Smooth muscle cell (in vitro differentiated cells): ENCODE results near the gene FGF18. TPM values are rescaled to one million over a fixed set of nuclear protein-coding genes. Genes with fewer than 3 reads are reported as not detected.

Experiments used
- DNase-seq: peaks from one replicate; lab custom pipeline; 2025; ENCODE audit not compliant: unreplicated experiment; lab: John Stamatoyannopoulos, UW
- H2AFZ ChIP-seq: fragments of 200-600 bp; sonication (generic); 2 replicates; pipeline ENCODE4 v1.6.0; 2016; ENCODE audit warnings: antibody characterized with exemption, low read depth, mild to moderate bottlenecking
- H3F3A ChIP-seq: fragments of 200-600 bp; sonication (generic); 2 replicates; pipeline ENCODE4 v1.6.0; 2017; ENCODE audit warnings: antibody characterized with exemption, low read depth
- H3K27ac ChIP-seq: fragments of 200-600 bp; sonication (generic); 2 replicates; pipeline ENCODE4 v1.5.1; 2016; ENCODE audit warnings: low read depth, mild to moderate bottlenecking
- H3K27me3 ChIP-seq: fragments of 200-600 bp; sonication (generic); 2 replicates; pipeline ENCODE4 v1.6.1; 2016; ENCODE audit warnings: low read depth, mild to moderate bottlenecking
- H3K36me3 ChIP-seq: fragments of 200-600 bp; sonication (generic); 2 replicates; pipeline ENCODE4 v1.5.1; 2016; ENCODE audit warnings: low read depth
- H3K4me1 ChIP-seq: fragments of 200-600 bp; sonication (generic); 2 replicates; pipeline ENCODE4 v1.5.1; 2016; ENCODE audit warnings: low read depth
- H3K4me2 ChIP-seq: fragments of 200-600 bp; sonication (generic); 2 replicates; pipeline ENCODE4 v1.6.0; 2016; ENCODE audit warnings: mild to moderate bottlenecking
- H3K4me3 ChIP-seq: fragments of 200-600 bp; sonication (generic); 2 replicates; pipeline ENCODE4 v1.5.1; 2016; ENCODE audit warnings: mild to moderate bottlenecking
- H3K79me2 ChIP-seq: fragments of 200-600 bp; sonication (generic); 2 replicates; pipeline ENCODE4 v1.6.0; 2016; ENCODE audit warnings: low read depth, mild to moderate bottlenecking
- H3K9ac ChIP-seq: fragments of 200-600 bp; sonication (generic); 2 replicates; pipeline ENCODE4 v1.6.0; 2016; ENCODE audit warnings: low read depth
- H3K9me3 ChIP-seq: fragments of 200-600 bp; sonication (generic); replicated peaks from 2 replicates; pipeline ENCODE4 v1.5.1; 2016; ENCODE audit warnings: low read depth
- H4K20me1 ChIP-seq: fragments of 200-600 bp; sonication (generic); 2 replicates; pipeline ENCODE4 v1.6.0; 2016; ENCODE audit warnings: low read depth
- CTCF ChIP-seq: fragments of 200-600 bp; sonication (generic); IDR thresholded peaks from 2 replicates; pipeline ENCODE4 v1.5.1; 2017; ENCODE audit warnings: borderline replicate concordance, mild to moderate bottlenecking, antibody characterized with exemption; ENCODE audit not compliant: insufficient read depth, poor library complexity, severe bottlenecking
- WGBS: methylation state at CpG from one replicate; pipeline ENCODE4 v1.1.7; 2016; ENCODE audit warnings: low lambda C conversion rate; 5-methylcytosine and 5-hydroxymethylcytosine counted together
- polyA plus RNA-seq: library from polyadenylated mRNA; unstranded; fragments of >200 nt; fragmentation: Nextera tagmentation; extraction: Ambion mirVana; gene quantifications from 2 replicates; pipeline ENCODE4 v1.2.1, GENCODE V29; 2016
- total RNA-seq: library from RNA; depleted of rRNA; stranded (reverse); fragments of >200 nt; gene quantifications from 2 replicates; pipeline ENCODE4 v1.2.3, GENCODE V29; 2014

Gene FGF18
- total and polyA plus RNA-seq, 2 experiments from 2014 or later = 0.21 TPM; not detected in 1

- H3K4me1 ChIP-seq = peaks cover 30% of the 10 kb centered on the region
- TF ChIP-seq CTCF = no peak
- H3K79me2 ChIP-seq = peaks cover 61% of the 10 kb centered on the region
- H3K27me3 ChIP-seq = no peaks in the 10 kb centered on the region
- H3K9me3 ChIP-seq = no peaks in the 10 kb centered on the region
- under 1% methylated on average over 14 of the region's 14 CpGs for WGBS
- peaks cover 3% of the 10 kb centered on the region for H3F3A ChIP-seq
- no peak overlapping the region for H2AFZ ChIP-seq
- H3K27ac ChIP-seq = peak overlapping the region; percentile 91
- no peak for DNase-seq
- peak overlapping the region; percentile 76 for H3K4me3 ChIP-seq
- peaks cover 12% of the 10 kb centered on the region for H3K36me3 ChIP-seq
- peaks cover 60% of the 10 kb centered on the region for H4K20me1 ChIP-seq
- peak overlapping the region; percentile 98 for H3K4me2 ChIP-seq
- H3K9ac ChIP-seq = peak overlapping the region; percentile 89
Measured at GRCh38 chr5:171388816-171389168, 30.7 kb upstream of the FGF18 start.

DNA sequence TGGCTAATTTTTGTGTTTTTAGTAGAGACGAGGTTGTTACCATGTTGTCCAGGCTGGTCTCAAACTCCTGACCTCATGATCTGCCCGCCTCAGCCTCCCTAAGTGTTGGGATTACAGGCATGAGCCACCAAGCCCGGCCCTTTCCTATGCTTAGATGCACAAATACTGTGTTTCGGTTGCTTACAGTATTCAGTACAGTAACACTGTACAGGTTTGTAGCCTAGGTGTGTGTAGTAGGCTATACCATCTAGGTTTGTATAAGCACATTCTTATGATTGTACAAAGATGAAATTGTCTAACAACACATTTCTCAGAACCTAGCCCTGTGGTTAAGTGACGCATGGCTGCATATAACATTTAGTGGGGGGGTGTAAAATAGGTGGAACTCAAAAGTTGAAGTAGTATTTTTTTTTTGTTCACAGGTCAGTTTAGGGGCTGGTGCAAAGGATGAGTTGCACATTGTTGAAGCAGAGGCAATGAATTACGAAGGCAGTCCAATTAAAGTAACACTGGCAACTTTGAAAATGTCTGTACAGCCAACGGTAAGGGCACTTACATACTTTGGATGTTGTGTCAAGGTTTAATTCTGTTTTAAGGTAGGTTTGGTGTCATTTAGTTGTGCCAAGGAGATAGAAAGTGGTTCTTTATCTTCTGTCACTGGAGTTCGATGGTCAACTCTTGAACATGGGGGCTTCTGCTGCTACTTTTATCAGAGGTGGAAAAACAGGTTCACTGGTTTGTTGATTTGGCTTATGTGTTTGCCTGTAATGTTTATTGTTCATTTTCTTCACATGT is 28.4 kb upstream of the FGF18 start:
- DNase-seq = no peak
- Histone ChIP-seq H3K36me3 (peaks cover 25% of the 10 kb centered on the region), H3F3A (peaks cover 19% of the 10 kb centered on the region), H2AFZ (no peak overlapping the region), H3K9ac (no peak overlapping the region), H3K27ac (peak overlapping the region; percentile 4), H3K79me2 (peaks cover 84% of the 10 kb centered on the region), H3K4me2 (peak overlapping the region; percentile 98), H3K4me1 (peaks cover 30% of the 10 kb centered on the region), H3K27me3 (no peaks in the 10 kb centered on the region), H4K20me1 (peaks cover 83% of the 10 kb centered on the region), H3K9me3 (no peaks in the 10 kb centered on the region), H3K4me3 (peak overlapping the region; percentile 76)
- TF ChIP-seq CTCF = no peak
- 72% methylated on average over 8 of the region's 8 CpGs for whole genome bisulfite sequencing

DNA sequence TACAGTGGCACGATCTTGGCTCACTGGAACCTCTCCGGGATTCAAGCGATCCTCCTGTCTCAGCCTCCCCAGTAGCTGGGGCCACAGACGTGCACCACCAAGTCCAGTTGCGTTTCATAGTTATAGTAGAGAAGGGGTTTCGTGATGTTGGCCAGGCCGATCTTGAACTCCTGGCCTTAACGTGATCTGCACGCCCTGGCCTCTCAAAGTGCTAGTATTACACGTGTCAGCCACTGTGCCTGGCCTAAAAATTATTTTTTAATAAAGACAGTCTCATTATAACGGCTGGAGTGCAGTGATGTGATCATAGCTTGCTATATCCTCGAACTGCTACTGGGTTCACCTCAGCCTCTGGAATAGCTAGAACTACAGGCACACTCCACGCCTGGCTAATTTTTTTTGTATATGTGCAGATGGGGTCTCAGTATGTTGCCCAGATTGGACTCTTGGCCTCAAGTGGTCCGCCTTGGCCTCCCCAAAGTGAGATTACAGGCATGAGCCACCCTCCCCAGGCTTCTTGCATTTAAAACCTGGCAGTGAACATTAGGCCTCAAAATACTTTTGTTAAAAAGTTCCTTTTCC is 27.4 kb upstream of the FGF18 start:
- no peak overlapping the region for H2AFZ ChIP-seq
- peaks cover 29% of the 10 kb centered on the region for H3K36me3 ChIP-seq
- H3F3A ChIP-seq = peaks cover 19% of the 10 kb centered on the region
- H3K4me2 ChIP-seq = peak overlapping the region; percentile 6
- no peak for DNase-seq
- no peak overlapping the region for H3K27ac ChIP-seq
- H3K9ac ChIP-seq = no peak overlapping the region
- H4K20me1 ChIP-seq = peaks cover 93% of the 10 kb centered on the region
- H3K27me3 ChIP-seq = no peaks in the 10 kb centered on the region
- H3K4me3 ChIP-seq = no peak overlapping the region
- TF ChIP-seq CTCF = no peak
- H3K79me2 ChIP-seq = peaks cover 94% of the 10 kb centered on the region
- H3K4me1 ChIP-seq = peaks cover 30% of the 10 kb centered on the region
- H3K9me3 ChIP-seq = no peaks in the 10 kb centered on the region
- 88% methylated on average over 14 of the region's 14 CpGs for WGBS
